CD4-positive, CD25-positive, alpha-beta regulatory T cell (primary cell): ENCODE results near the gene RASGRP2. TPM values are rescaled to one million over a fixed set of nuclear protein-coding genes. Genes with fewer than 3 reads are reported as not detected.
A peak's percentile ranks its signal among the peaks of the same experiment; 100 is the strongest.

Experiments
- ATAC-seq, 2 donors: fragments of 150-1000 bp; cut with Tn5 transposase; one replicate each; pipeline ENCODE4 v1.10.0; 2021; ENCODE audit warnings: low read depth in 2 of 2, moderate number of reproducible peaks in 2 of 2, moderate library complexity in 1 of 2
- DNase-seq, 3 donors: peaks; one replicate each; pipeline versions ENCODE4 v3.0.0 to v3.0.0-alpha.2; 2012 to 2022; ENCODE audit warnings: mixed read lengths in 1 of 3
- H3K27ac ChIP-seq: one replicate; pipeline ENCODE4 v1.7.0; 2013; ENCODE audit warnings: mild to moderate bottlenecking, low read length; ENCODE audit not compliant: insufficient read depth, poor library complexity, severe bottlenecking
- H3K27me3 ChIP-seq: one replicate; pipeline ENCODE4 v1.7.0; 2013; ENCODE audit warnings: low read length; ENCODE audit not compliant: control insufficient read depth, insufficient read depth
- H3K36me3 ChIP-seq: one replicate; pipeline ENCODE4 v1.7.0; 2013; ENCODE audit warnings: mild to moderate bottlenecking, low read length, moderate library complexity; ENCODE audit not compliant: control insufficient read depth, insufficient read depth
- H3K4me1 ChIP-seq: 2 replicates; pipeline ENCODE4 v1.7.0; 2013; ENCODE audit warnings: mild to moderate bottlenecking, low read length; ENCODE audit not compliant: insufficient read depth, control insufficient read depth, poor library complexity, severe bottlenecking
- H3K4me3 ChIP-seq: one replicate; pipeline ENCODE4 v1.7.0; 2013; ENCODE audit warnings: low read depth, mild to moderate bottlenecking, low read length, moderate library complexity
- H3K9me3 ChIP-seq, 2 experiments: 1 replicate in 1 of 2; 2 replicates in 1 of 2; pipeline ENCODE4 v1.7.0; 2013; ENCODE audit warnings: low read length in 2 of 2, mild to moderate bottlenecking in 1 of 2, moderate library complexity in 1 of 2; ENCODE audit not compliant: control insufficient read depth in 2 of 2
- H3K27ac Mint-ChIP-seq, 3 donors: one replicate each; pipeline ENCODE4 v1.8.0; 2020 to 2022; ENCODE audit warnings: mild to moderate bottlenecking in 3 of 3, mixed read lengths in 3 of 3, moderate library complexity in 2 of 3
- H3K27me3 Mint-ChIP-seq: one replicate; pipeline ENCODE4 v1.8.0; 2022; ENCODE audit warnings: mild to moderate bottlenecking, mixed read lengths
- H3K36me3 Mint-ChIP-seq: one replicate; pipeline ENCODE4 v1.8.0; 2020; ENCODE audit warnings: mixed read lengths
- H3K4me1 Mint-ChIP-seq, 4 donors: one replicate each; pipeline ENCODE4 v1.8.0; 2020 to 2022; ENCODE audit warnings: mixed read lengths in 4 of 4, mild to moderate bottlenecking in 1 of 4
- H3K4me3 Mint-ChIP-seq, 4 donors: one replicate each; pipeline ENCODE4 v1.8.0; 2020 to 2022; ENCODE audit warnings: mild to moderate bottlenecking in 4 of 4, mixed read lengths in 4 of 4, moderate library complexity in 3 of 4
- H3K9me3 Mint-ChIP-seq, 7 donors: one replicate each; pipeline ENCODE4 v1.8.0; 2020 to 2022; ENCODE audit warnings: mixed read lengths in 7 of 7, mild to moderate bottlenecking in 3 of 7, moderate library complexity in 2 of 7
- polyA plus RNA-seq, 4 donors: library from polyadenylated mRNA; unstranded; fragments of 300-500 nt; fragmentation: Illumina TruSeq; gene quantifications; one replicate each; pipeline ENCODE4 v1.2.3, GENCODE V29; 2021
- total RNA-seq: library from RNA; stranded (reverse); gene quantifications from one replicate; pipeline ENCODE4 v1.2.3, GENCODE V29; 2022

The RASGRP2 gene
- total and polyA plus RNA-seq, 5 donors from 2014 or later: 140 to 570 (median 169) TPM

- peaks cover 0 to 27% (median 6%) of the 10 kb centered on the region in 4 donors for H3K4me1 Mint-ChIP-seq
- H3K27ac Mint-ChIP-seq: no peak overlapping the region
- no peak overlapping the region for H3K4me3 ChIP-seq
Measured at GRCh38 chr11:64726867-64727530, 16.9 kb downstream of the RASGRP2 start.

GRCh38 chr11:64726211-64726641 is 17.7 kb downstream of the RASGRP2 start:
- Mint-ChIP-seq H3K4me1 (peaks cover 0 to 20% (median 6%) of the 10 kb centered on the region in 4 donors), H3K4me3 (no peak overlapping the region), H3K9me3 (no peaks in the 10 kb centered on the region), H3K36me3 (peaks cover 17% of the 10 kb centered on the region), H3K27ac (no peak overlapping the region), H3K27me3 (peaks cover 13% of the 10 kb centered on the region)
- no peak overlapping the region for H3K27ac ChIP-seq
- H3K36me3 ChIP-seq: peaks cover 22% of the 10 kb centered on the region
- peaks cover 7% of the 10 kb centered on the region for H3K4me1 ChIP-seq
- no peak overlapping the region for H3K4me3 ChIP-seq
- no peaks in the 10 kb centered on the region for H3K27me3 ChIP-seq
- no peaks in the 10 kb centered on the region for H3K9me3 ChIP-seq
- DNase-seq (no peak), ATAC-seq (no peak)

More at GRCh38 chr11:64726867-64727530, 16.9 kb downstream of the RASGRP2 start:
- Histone ChIP-seq H3K9me3 (no peaks in the 10 kb centered on the region), H3K4me1 (peaks cover 7% of the 10 kb centered on the region), H3K27ac (no peak overlapping the region), H3K27me3 (no peaks in the 10 kb centered on the region), H3K36me3 (peaks cover 30% of the 10 kb centered on the region)
- Mint-ChIP-seq H3K9me3 (no peaks in the 10 kb centered on the region), H3K4me3 (no peak overlapping the region), H3K27me3 (peaks cover 6% of the 10 kb centered on the region), H3K36me3 (peaks cover 25% of the 10 kb centered on the region)
- DNase-seq (no peak), ATAC-seq (no peak)

- H3K4me1 Mint-ChIP-seq: peaks cover 0 to 18% (median 5%) of the 10 kb centered on the region in 4 donors
- no peak for DNase-seq
Measured at GRCh38 chr11:64724863-64725532, 18.9 kb downstream of the RASGRP2 start.

GRCh38 chr11:64723907-64724862 is 19.8 kb downstream of the RASGRP2 start:
- Histone ChIP-seq H3K27me3 (no peaks in the 10 kb centered on the region), H3K4me3 (no peak overlapping the region), H3K9me3 (no peaks in the 10 kb centered on the region), H3K4me1 (peaks cover 7% of the 10 kb centered on the region), H3K36me3 (peaks cover 9% of the 10 kb centered on the region), H3K27ac (peak overlapping the region; percentile 69)
- DNase-seq: no peak
- H3K36me3 Mint-ChIP-seq: peaks cover 10% of the 10 kb centered on the region
- H3K4me1 Mint-ChIP-seq: peaks cover 0 to 18% (median 5%) of the 10 kb centered on the region in 4 donors
- no peak for ATAC-seq
- peaks cover 29% of the 10 kb centered on the region for H3K27me3 Mint-ChIP-seq
- peak overlapping the region; percentile 43 to 78 (median 69) for H3K4me3 Mint-ChIP-seq
- no peaks in the 10 kb centered on the region for H3K9me3 Mint-ChIP-seq
- H3K27ac Mint-ChIP-seq: peak overlapping the region in 1 of 3 donors; percentile 48

More at GRCh38 chr11:64724863-64725532, 18.9 kb downstream of the RASGRP2 start:
- no peaks in the 10 kb centered on the region for H3K27me3 ChIP-seq
- H3K9me3 ChIP-seq: no peaks in the 10 kb centered on the region
- H3K27me3 Mint-ChIP-seq: peaks cover 23% of the 10 kb centered on the region
- peaks cover 11% of the 10 kb centered on the region for H3K36me3 ChIP-seq
- H3K9me3 Mint-ChIP-seq: no peaks in the 10 kb centered on the region
- H3K4me1 ChIP-seq: peaks cover 7% of the 10 kb centered on the region
- peaks cover 11% of the 10 kb centered on the region for H3K36me3 Mint-ChIP-seq
- no peak overlapping the region for H3K4me3 ChIP-seq
- H3K27ac ChIP-seq: no peak overlapping the region
- peak overlapping the region in 1 of 4 donors; percentile 39 for H3K4me3 Mint-ChIP-seq
- H3K27ac Mint-ChIP-seq: peak overlapping the region in 1 of 3 donors; percentile 27
- ATAC-seq: no peak

- Histone ChIP-seq H3K4me1 (peaks cover 7% of the 10 kb centered on the region), H3K9me3 (no peaks in the 10 kb centered on the region), H3K4me3 (no peak within 1 kb of the TSS), H3K27ac (peak within 1 kb of the TSS; percentile 69), H3K27me3 (no peaks in the 10 kb centered on the region), H3K36me3 (peaks cover 4% of the 10 kb centered on the region)
- H3K27me3 Mint-ChIP-seq: peaks cover 38% of the 10 kb centered on the region
- H3K36me3 Mint-ChIP-seq: peaks cover 4% of the 10 kb centered on the region
- H3K4me1 Mint-ChIP-seq: peaks cover 0 to 18% (median 5%) of the 10 kb centered on the region in 4 donors
- H3K9me3 Mint-ChIP-seq: no peaks in the 10 kb centered on the region
- DNase-seq: peak; percentile 81 to 91 (median 83)
- peak; percentile 93 to 94 for ATAC-seq
- peak within 1 kb of the TSS in 1 of 3 donors; percentile 48 for H3K27ac Mint-ChIP-seq
- H3K4me3 Mint-ChIP-seq: peak within 1 kb of the TSS; percentile 62 to 80 (median 77)
Measured at GRCh38 chr11:64723117-64723906, 20.6 kb downstream of the RASGRP2 start, which contains the start of gene NRXN2. NRXN2 (minus strand) TSS chr11:64723197; CDS start chr11:64713699, 9,498 bp downstream.

- Mint-ChIP-seq H3K36me3 (no peaks in the 10 kb centered on the region), H3K9me3 (peaks cover 0 to 1% (median 0%) of the 10 kb centered on the region in 7 donors), H3K4me1 (peaks cover 0 to 18% (median 5%) of the 10 kb centered on the region in 4 donors), H3K27ac (no peak overlapping the region), H3K27me3 (peaks cover 47% of the 10 kb centered on the region), H3K4me3 (peak overlapping the region; percentile 31 to 80 (median 50))
- Histone ChIP-seq H3K27me3 (no peaks in the 10 kb centered on the region), H3K9me3 (no peaks in the 10 kb centered on the region), H3K4me3 (no peak overlapping the region), H3K4me1 (peaks cover 7% of the 10 kb centered on the region), H3K27ac (no peak overlapping the region), H3K36me3 (peaks cover 4% of the 10 kb centered on the region)
- DNase-seq (no peak), ATAC-seq (no peak)
Measured at GRCh38 chr11:64722141-64723065, 21.5 kb downstream of the RASGRP2 start.
